DMS114 treated with DMSO at 0.1 percent for 48 hours (cell line): ENCODE data around the gene SAPCD2.
A peak's percentile ranks its signal among the peaks of the same experiment; 100 is the strongest.

Experiments
- DNase-seq: peaks from one replicate; lab custom pipeline; 2025; ENCODE audit not compliant: unreplicated experiment; lab: John Stamatoyannopoulos, UW

Gene SAPCD2

GRCh38 chr9:137107312-137107921 lies 37.1 kb upstream of the SAPCD2 start:
- DNase-seq, result no peak

GRCh38 chr9:137106662-137107250 lies 36.4 kb upstream of the SAPCD2 start:
- no peak for DNase-seq

- DNase-seq, result no peak
These were observed 35.7 kb upstream of the SAPCD2 start for GRCh38 chr9:137105814-137106661.

- no peak for DNase-seq
These were observed 33.0 kb upstream of the SAPCD2 start for GRCh38 chr9:137103206-137103999.

- DNase-seq, result no peak
These were observed 28.9 kb upstream of the SAPCD2 start for GRCh38 chr9:137099231-137099630.

GRCh38 chr9:137097761-137098462 lies 27.6 kb upstream of the SAPCD2 start:
- DNase-seq, result no peak

- no peak for DNase-seq
These were observed 26.6 kb upstream of the SAPCD2 start for GRCh38 chr9:137096785-137097546.

- DNase-seq, result no peak
These were observed 25.5 kb upstream of the SAPCD2 start for GRCh38 chr9:137095664-137096517.

- DNase-seq, result no peak
These were observed 19.0 kb upstream of the SAPCD2 start for GRCh38 chr9:137089232-137089947.

- DNase-seq, result no peak
These were observed 17.8 kb upstream of the SAPCD2 start for GRCh38 chr9:137088121-137088520.

GRCh38 chr9:137087409-137087925 lies 17.1 kb upstream of the SAPCD2 start:
- no peak for DNase-seq

GRCh38 chr9:137086531-137087408 lies 16.4 kb upstream of the SAPCD2 start, which contains the start of gene MAN1B1:
TSS of gene MAN1B1 (plus strand) at chr9:137086985. CDS start at chr9:137087000, 15 bp downstream.
- peak; percentile 93 for DNase-seq

- no peak for DNase-seq
These were observed 15.7 kb upstream of the SAPCD2 start for GRCh38 chr9:137085920-137086530.

GRCh38 chr9:137084526-137084925 lies 14.2 kb upstream of the SAPCD2 start:
- DNase-seq, result no peak

GRCh38 chr9:137083394-137084004 lies 13.1 kb upstream of the SAPCD2 start:
- no peak for DNase-seq

GRCh38 chr9:137082925-137083290 lies 12.6 kb upstream of the SAPCD2 start:
- DNase-seq, result no peak
